Amniotic epithelial cell (primary cell): ENCODE measurements around the gene KLHL18.
"Not testable (repeated sequence)": the region's sequence is repeated elsewhere in the genome, so short reads cannot be mapped to it uniquely, and the experiment has no call there.

Experiments
- DNase-seq: peaks from one replicate; pipeline ENCODE4 v3.0.0-alpha.2; 2010; ENCODE audit warnings: low read depth

Gene KLHL18

GRCh38 chr3:47274652-47275051 lies 8.1 kb upstream of the KLHL18 start:
- no peak for DNase-seq

GRCh38 chr3:47276558-47276957 lies 6.2 kb upstream of the KLHL18 start:
- DNase-seq, result no peak

GRCh38 chr3:47280519-47280918 lies 2.2 kb upstream of the KLHL18 start:
- DNase-seq, result no peak

GRCh38 chr3:47283193-47283537 lies 421 bp downstream of the KLHL18 start:
- peak; percentile 7 for DNase-seq

GRCh38 chr3:47283591-47284364 lies 1.0 kb downstream of the KLHL18 start:
- peak; percentile 4 for DNase-seq

- peak; percentile 66 for DNase-seq
These were observed 6.5 kb downstream of the KLHL18 start for GRCh38 chr3:47288966-47289910.

- no peak for DNase-seq
These were observed 8.5 kb downstream of the KLHL18 start for GRCh38 chr3:47291158-47291753.

GRCh38 chr3:47291754-47292420 lies 9.1 kb downstream of the KLHL18 start:
- not testable (repeated sequence) for DNase-seq

- no peak for DNase-seq
These were observed 11.1 kb downstream of the KLHL18 start for GRCh38 chr3:47293822-47294221.

- no peak for DNase-seq
These were observed 11.6 kb downstream of the KLHL18 start for GRCh38 chr3:47294392-47294791.

- no peak for DNase-seq
These were observed 12.6 kb downstream of the KLHL18 start for GRCh38 chr3:47295322-47295721.

GRCh38 chr3:47295976-47296375 lies 13.2 kb downstream of the KLHL18 start:
- DNase-seq, result no peak

- no peak for DNase-seq
These were observed 14.0 kb downstream of the KLHL18 start for GRCh38 chr3:47296562-47297302.

GRCh38 chr3:47298439-47298838 lies 15.7 kb downstream of the KLHL18 start:
- DNase-seq, result no peak

- DNase-seq, result no peak
These were observed 16.9 kb downstream of the KLHL18 start for GRCh38 chr3:47299381-47300318.

GRCh38 chr3:47301456-47301855 lies 18.7 kb downstream of the KLHL18 start:
- DNase-seq, result no peak

GRCh38 chr3:47306022-47306421 lies 23.3 kb downstream of the KLHL18 start:
- DNase-seq, result no peak

GRCh38 chr3:47309231-47309630 lies 26.5 kb downstream of the KLHL18 start:
- not testable (repeated sequence) for DNase-seq

GRCh38 chr3:47310391-47310790 lies 27.6 kb downstream of the KLHL18 start:
- DNase-seq, result no peak

- DNase-seq, result no peak
These were observed 30.8 kb downstream of the KLHL18 start for GRCh38 chr3:47313341-47314055.
